22Rv1 (cell line): Measurements from ENCODE around the gene CMTM2.

Source experiments
- CTCF ChIP-seq: fragments of 450-650 bp; IDR thresholded peaks from 2 replicates; pipeline ENCODE4 v1.5.1; 2017; ENCODE audit warnings: mild to moderate bottlenecking
- ZFX ChIP-seq: fragments of 450-650 bp; IDR thresholded peaks from 2 replicates; pipeline ENCODE4 v1.6.1; 2017; ENCODE audit warnings: antibody characterized with exemption, borderline replicate concordance

GRCh38 chr16:66598111-66598510 is 18.8 kb downstream of the CMTM2 start:
- no peak for TF ChIP-seq CTCF
- no peak for TF ChIP-seq ZFX
